H9 (cell line): ENCODE measurements around the gene ZNF217. TPM values are rescaled to one million over a fixed set of nuclear protein-coding genes. Genes with fewer than 3 reads are reported as not detected.

Experiments
- DNase-seq: peaks from one replicate; pipeline ENCODE4 v3.0.0-alpha.2; 2017
- H2AFZ ChIP-seq: one replicate; pipeline ENCODE4 v1.6.1; 2013; ENCODE audit warnings: mild to moderate bottlenecking, low read length, control low read depth, moderate library complexity
- H2AK5ac ChIP-seq: 2 replicates; pipeline ENCODE4 v1.6.1; 2013; ENCODE audit warnings: low read length, control low read depth, mixed read lengths; ENCODE audit not compliant: insufficient read length
- H2BK120ac ChIP-seq: one replicate; pipeline ENCODE4 v1.6.1; 2013; ENCODE audit warnings: low read depth, mild to moderate bottlenecking, low read length, control low read depth, inconsistent platforms; ENCODE audit not compliant: poor library complexity, severe bottlenecking
- H2BK12ac ChIP-seq: 2 replicates; pipeline ENCODE4 v1.6.1; 2013; ENCODE audit warnings: low read length, control low read depth, mixed read lengths, low read depth; ENCODE audit not compliant: insufficient read length
- H2BK15ac ChIP-seq: 2 replicates; pipeline ENCODE4 v1.6.1; 2013; ENCODE audit warnings: low read depth, low read length, control low read depth
- H2BK20ac ChIP-seq: one replicate; pipeline ENCODE4 v1.6.1; 2013; ENCODE audit warnings: low read depth, mild to moderate bottlenecking, low read length, control low read depth, inconsistent platforms; ENCODE audit not compliant: poor library complexity, severe bottlenecking
- H2BK5ac ChIP-seq: 2 replicates; pipeline ENCODE4 v1.6.1; 2013; ENCODE audit warnings: low read length, control low read depth, mixed read lengths; ENCODE audit not compliant: insufficient read length
- H3K14ac ChIP-seq: 2 replicates; pipeline ENCODE4 v1.6.1; 2013; ENCODE audit warnings: low read length, control low read depth; ENCODE audit not compliant: insufficient read depth
- H3K18ac ChIP-seq: 2 replicates; pipeline ENCODE4 v1.6.1; 2013; ENCODE audit warnings: low read depth, mild to moderate bottlenecking, mixed read lengths, low read length, control low read depth; ENCODE audit not compliant: insufficient read length
- H3K23ac ChIP-seq: 2 replicates; pipeline ENCODE4 v1.6.1; 2013; ENCODE audit warnings: low read length, control low read depth, mixed read lengths, low read depth; ENCODE audit not compliant: insufficient read length
- H3K23me2 ChIP-seq: 2 replicates; pipeline ENCODE4 v1.6.1; 2013; ENCODE audit warnings: low read depth, mild to moderate bottlenecking, mixed read lengths, low read length, control low read depth; ENCODE audit not compliant: insufficient read length, poor library complexity, severe bottlenecking
- H3K27ac ChIP-seq: 2 replicates; pipeline ENCODE4 v1.5.1; 2013; ENCODE audit warnings: low read length, control low read depth, mixed read lengths, low read depth; ENCODE audit not compliant: insufficient read length
- H3K27me3 ChIP-seq: 2 replicates; pipeline ENCODE4 v1.6.1; 2013; ENCODE audit warnings: low read length, control low read depth, inconsistent platforms; ENCODE audit not compliant: insufficient read depth
- H3K4ac ChIP-seq: 2 replicates; pipeline ENCODE4 v1.6.1; 2013; ENCODE audit warnings: low read depth, mild to moderate bottlenecking, control low read depth, inconsistent platforms, low read length, moderate library complexity
- H3K4me1 ChIP-seq: 2 replicates; pipeline ENCODE4 v1.6.1; 2013; ENCODE audit warnings: low read length, control low read depth, inconsistent platforms; ENCODE audit not compliant: insufficient read depth
- H3K4me2 ChIP-seq: 2 replicates; pipeline ENCODE4 v1.6.1; 2013; ENCODE audit warnings: low read length, control low read depth, mixed read lengths; ENCODE audit not compliant: insufficient read length, insufficient read depth
- H3K56ac ChIP-seq: 2 replicates; pipeline ENCODE4 v1.6.1; 2013; ENCODE audit warnings: low read depth, mild to moderate bottlenecking, mixed read lengths, low read length, control low read depth; ENCODE audit not compliant: insufficient read length
- H3K79me1 ChIP-seq: 2 replicates; pipeline ENCODE4 v1.6.1; 2013; ENCODE audit warnings: low read depth, mild to moderate bottlenecking, moderate library complexity, low read length, control low read depth, inconsistent platforms; ENCODE audit not compliant: insufficient read depth, poor library complexity, severe bottlenecking
- H3K79me2 ChIP-seq: 2 replicates; pipeline ENCODE4 v1.6.1; 2013; ENCODE audit warnings: low read length, control low read depth, inconsistent platforms; ENCODE audit not compliant: insufficient read depth
- H3K9ac ChIP-seq: 2 replicates; pipeline ENCODE4 v1.6.1; 2013; ENCODE audit warnings: low read length, control low read depth, mixed read lengths; ENCODE audit not compliant: insufficient read length; ENCODE audit errors: extremely low read depth
- H3K9me3 ChIP-seq: one replicate; pipeline ENCODE4 v1.6.1; 2013; ENCODE audit warnings: low read depth, low read length, inconsistent platforms; ENCODE audit not compliant: control insufficient read depth
- H3T11ph ChIP-seq: one replicate; pipeline ENCODE4 v1.6.1; 2013; ENCODE audit warnings: mild to moderate bottlenecking, low read length, control low read depth, inconsistent platforms
- H4K20me1 ChIP-seq: one replicate; pipeline ENCODE4 v1.6.1; 2013; ENCODE audit not compliant: control insufficient read depth, insufficient read length, insufficient read depth
- H4K5ac ChIP-seq: 2 replicates; pipeline ENCODE4 v1.6.1; 2013; ENCODE audit warnings: low read depth, mild to moderate bottlenecking, mixed read lengths, low read length, control low read depth; ENCODE audit not compliant: insufficient read length
- H4K8ac ChIP-seq: replicated peaks from 2 replicates; pipeline ENCODE4 v1.6.1; 2013; ENCODE audit warnings: low read length, control low read depth, mixed read lengths, low read depth; ENCODE audit not compliant: insufficient read length
- H4K91ac ChIP-seq: 2 replicates; pipeline ENCODE4 v1.6.1; 2013; ENCODE audit warnings: low read depth, mild to moderate bottlenecking, moderate library complexity, mixed read lengths, low read length, control low read depth; ENCODE audit not compliant: insufficient read length
- H3K27ac Mint-ChIP-seq, 3 experiments: 2 replicates in 2 of 3; 3 replicates in 1 of 3; pipeline ENCODE4 v1.8.0; 2020 to 2021; ENCODE audit warnings: mixed read lengths in 3 of 3, mild to moderate bottlenecking in 1 of 3, moderate library complexity in 1 of 3
- H3K27me3 Mint-ChIP-seq: 2 replicates; pipeline ENCODE4 v1.8.0; 2021; ENCODE audit warnings: low read depth, mild to moderate bottlenecking, moderate library complexity, mixed read lengths
- H3K36me3 Mint-ChIP-seq, 3 experiments: 2 replicates in 2 of 3; 3 replicates in 1 of 3; pipeline ENCODE4 v1.8.0; 2020 to 2021; ENCODE audit warnings: low read depth in 3 of 3, mixed read lengths in 3 of 3; ENCODE audit not compliant: insufficient read depth in 1 of 3
- H3K4me1 Mint-ChIP-seq, 2 experiments: 2 replicates each; pipeline ENCODE4 v1.8.0; 2020; ENCODE audit warnings: mixed read lengths in 2 of 2
- H3K4me3 Mint-ChIP-seq, 2 experiments: 2 replicates in 1 of 2; 3 replicates in 1 of 2; pipeline ENCODE4 v1.8.0; 2020 to 2021; ENCODE audit warnings: mild to moderate bottlenecking in 2 of 2, mixed read lengths in 2 of 2, moderate library complexity in 1 of 2
- H3K9me3 Mint-ChIP-seq, 2 experiments: 2 replicates in 1 of 2; 3 replicates in 1 of 2; pipeline ENCODE4 v1.8.0; 2020; ENCODE audit warnings: mild to moderate bottlenecking in 2 of 2, mixed read lengths in 2 of 2, moderate library complexity in 1 of 2
- CTCF ChIP-seq: fragments of 200-600 bp; sonication (generic); conservative IDR thresholded peaks from 3 replicates; pipeline ENCODE4 v1.8.0; 2021; ENCODE audit warnings: antibody characterized with exemption, mild to moderate bottlenecking
- WGBS: extraction: QIAGEN DNeasy Blood & Tissue Kit; methylation state at CpG from one replicate; pipeline ENCODE4 v1.1.7; 2013; ENCODE audit warnings: missing lambda C conversion rate, low lambda C conversion rate, mixed read lengths; ENCODE audit not compliant: insufficient read length; ENCODE audit errors: extremely low coverage; 5-methylcytosine and 5-hydroxymethylcytosine counted together
- total RNA-seq: library from RNA; stranded (reverse); gene quantifications from 2 replicates; pipeline ENCODE4 v1.2.1, GENCODE V29; 2021

The ZNF217 gene
- total RNA-seq, 1 experiment from 2014 or later, result 82.8 TPM

DNA sequence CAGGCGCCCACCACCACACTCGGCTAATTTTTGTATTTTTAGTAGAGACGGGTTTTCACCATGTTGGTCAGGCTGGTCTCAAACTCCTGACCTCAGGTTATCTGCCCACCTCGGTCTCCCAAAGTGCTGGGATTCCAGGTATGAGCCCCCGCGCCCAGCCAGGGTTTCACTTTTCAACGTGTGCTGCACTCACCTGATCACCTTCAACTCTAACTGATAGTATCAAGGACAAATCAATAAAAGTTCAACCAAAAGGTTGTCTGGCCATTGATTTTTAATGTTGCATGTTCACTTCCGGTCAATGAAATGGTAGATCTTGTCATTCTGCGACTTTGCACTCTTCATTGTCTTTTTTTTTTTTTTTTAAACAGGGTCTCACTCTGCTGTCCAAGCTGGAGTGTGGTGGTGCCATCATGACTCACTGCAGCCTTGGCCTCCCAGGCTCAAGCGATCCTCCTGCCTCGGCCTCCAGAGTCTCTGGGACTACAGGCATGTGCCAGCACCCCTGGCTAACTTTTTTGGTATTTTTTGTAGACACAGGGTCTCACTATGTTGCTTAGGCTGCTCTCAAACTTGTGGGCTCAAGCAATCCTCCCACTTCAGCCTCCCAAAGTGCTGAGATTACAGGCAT, 37.3 kb downstream of the ZNF217 start:
- Histone ChIP-seq H3K79me2 (no peaks in the 10 kb centered on the region), H3K14ac (no peak overlapping the region), H3K79me1 (no peaks in the 10 kb centered on the region), H4K91ac (no peak overlapping the region), H3K27ac (no peak overlapping the region), H3K4ac (no peak overlapping the region), H2BK5ac (no peak overlapping the region), H3K23ac (no peak overlapping the region), H3K23me2 (no peaks in the 10 kb centered on the region), H4K5ac (no peak overlapping the region), H3K4me2 (no peak overlapping the region), H4K8ac (no peak overlapping the region), H3K9ac (no peak overlapping the region), H2BK15ac (no peak overlapping the region), H3K18ac (no peak overlapping the region), H2AK5ac (no peak overlapping the region), H3K4me1 (no peaks in the 10 kb centered on the region), H3K9me3 (no peaks in the 10 kb centered on the region), H2AFZ (no peak overlapping the region), H3T11ph (no peak overlapping the region), H4K20me1 (no peaks in the 10 kb centered on the region), H3K27me3 (no peaks in the 10 kb centered on the region), H2BK20ac (no peak overlapping the region), H2BK12ac (no peak overlapping the region), H2BK120ac (no peak overlapping the region), H3K56ac (no peak overlapping the region)
- no peak for TF ChIP-seq CTCF
- H3K9me3 Mint-ChIP-seq, result no peaks in the 10 kb centered on the region
- H3K4me3 Mint-ChIP-seq, result no peak overlapping the region
- H3K27ac Mint-ChIP-seq, result peak overlapping the region in 2 of 3 experiments; percentile 24 to 27; a peak in 1 of 7 replicates
- no peak for DNase-seq
- H3K4me1 Mint-ChIP-seq, result no peaks in the 10 kb centered on the region
- no peaks in the 10 kb centered on the region for H3K27me3 Mint-ChIP-seq
- H3K36me3 Mint-ChIP-seq, result peaks cover 5 to 21% (median 10%) of the 10 kb centered on the region in 3 experiments; a peak in 6 of 7 replicates
- no CpG with 5 or more reads among the region's 11 CpGs for WGBS
